Kidney epithelial cell (primary cell): Measurements from ENCODE around the gene DYTN. TPM values are rescaled to one million over a fixed set of nuclear protein-coding genes. Genes with fewer than 3 reads are reported as not detected.

Experiments
- DNase-seq: peaks from one replicate; pipeline ENCODE4 v3.0.0-alpha.2; 2010; ENCODE audit warnings: low read depth
- H3K27me3 ChIP-seq: 2 replicates; pipeline ENCODE4 v1.6.0; 2011; ENCODE audit warnings: low read length; ENCODE audit not compliant: control insufficient read depth, insufficient read depth
- H3K36me3 ChIP-seq: 2 replicates; pipeline ENCODE4 v1.5.1; 2011; ENCODE audit warnings: low read length; ENCODE audit not compliant: control insufficient read depth, insufficient read depth
- H3K4me3 ChIP-seq: 2 replicates; pipeline ENCODE4 v1.5.1; 2011; ENCODE audit warnings: low read depth, mild to moderate bottlenecking, control low read depth, low read length
- CTCF ChIP-seq: IDR thresholded peaks from 2 replicates; pipeline ENCODE4 v1.5.1; 2011; ENCODE audit warnings: mild to moderate bottlenecking, moderate library complexity, low read length, control low read depth, inconsistent platforms; ENCODE audit not compliant: insufficient read depth, poor library complexity, severe bottlenecking
- total RNA-seq: library from RNA; depleted of rRNA; stranded (reverse); fragments of >200 nt; gene quantifications from 2 replicates; pipeline ENCODE4 v1.2.3, GENCODE V29; 2015

Gene DYTN
- total RNA-seq, 1 donor from 2014 or later = not detected

GRCh38 chr2:206708286-206708685 is 9.9 kb downstream of the DYTN start:
- TF ChIP-seq CTCF = no peak
- Histone ChIP-seq H3K27me3 (no peaks in the 10 kb centered on the region), H3K36me3 (no peaks in the 10 kb centered on the region), H3K4me3 (no peak overlapping the region)
- DNase-seq = no peak

GRCh38 chr2:206707164-206707701 is 11.0 kb downstream of the DYTN start:
- Histone ChIP-seq H3K4me3 (no peak overlapping the region), H3K27me3 (no peaks in the 10 kb centered on the region), H3K36me3 (no peaks in the 10 kb centered on the region)
- DNase-seq = no peak
- TF ChIP-seq CTCF = no peak

- DNase-seq = no peak
- Histone ChIP-seq H3K4me3 (no peak overlapping the region), H3K27me3 (peaks cover 2% of the 10 kb centered on the region), H3K36me3 (no peaks in the 10 kb centered on the region)
- TF ChIP-seq CTCF = no peak
Measured at GRCh38 chr2:206701952-206702605, 16.1 kb downstream of the DYTN start.

- no peak for TF ChIP-seq CTCF
- H3K36me3 ChIP-seq = no peaks in the 10 kb centered on the region
- H3K4me3 ChIP-seq = no peak overlapping the region
- peaks cover 2% of the 10 kb centered on the region for H3K27me3 ChIP-seq
- DNase-seq = no peak
Measured at GRCh38 chr2:206700156-206700555, 18.0 kb downstream of the DYTN start.

- TF ChIP-seq CTCF = no peak
- H3K27me3 ChIP-seq = peaks cover 2% of the 10 kb centered on the region
- no peak overlapping the region for H3K4me3 ChIP-seq
- no peak for DNase-seq
- H3K36me3 ChIP-seq = no peaks in the 10 kb centered on the region
Measured at GRCh38 chr2:206698811-206699210, 19.4 kb downstream of the DYTN start.

- no peak overlapping the region for H3K4me3 ChIP-seq
- TF ChIP-seq CTCF = no peak
- no peaks in the 10 kb centered on the region for H3K36me3 ChIP-seq
- H3K27me3 ChIP-seq = peaks cover 2% of the 10 kb centered on the region
- no peak for DNase-seq
Measured at GRCh38 chr2:206696910-206697309, 21.3 kb downstream of the DYTN start.
